ENCODE results near the gene TNNC2. TPM values are rescaled to one million over a fixed set of nuclear protein-coding genes. Genes with fewer than 3 reads are reported as not detected.

The TNNC2 gene
- total and polyA plus RNA-seq, 9 of the 15 experiments (the other 6 are each of a cell fraction or from before 2014, with no cell fraction given): not detected

- TF ChIP-seq PRDM10 (IDR thresholded peaks at IDR 0.05; ENCODE audit: partially characterized antibody) (peak; percentile 27), ESRRA (IDR thresholded peaks at IDR 0.05; ENCODE audit: borderline replicate concordance, low read depth) (peak; percentile 24; the same call in 1 of the 2 replicates), CBFA2T2 (conservative IDR thresholded peaks at IDR 0.05) (0 out of 2 replicates have a peak, but pooled peaks have one; percentile 5), COPS2 (conservative IDR thresholded peaks at IDR 0.05) (no peak), ATF2 (CRISPR knock-in tag; IDR thresholded peaks at IDR 0.05) (no peak), ETV5 (CRISPR knock-in tag; IDR thresholded peaks at IDR 0.05; ENCODE audit: low read depth) (no peak), ZNF518B (CRISPR knock-in tag; IDR thresholded peaks at IDR 0.05) (no peak), FOXA3 (CRISPR knock-in tag; conservative IDR thresholded peaks at IDR 0.05 in 1 of 2, IDR thresholded peaks at IDR 0.05 in 1 of 2) (peak in 1 of 2 experiments; percentile 60; a peak in 1 of 4 replicates), MLLT1 (IDR thresholded peaks at IDR 0.05) (0 out of 4 replicates have a peak, but pooled peaks of 1 of the 2 experiments have one; percentile 14), CBX8 (IDR thresholded peaks at IDR 0.05; ENCODE audit: borderline replicate concordance, extremely low read depth, low read depth, low read length, poor library complexity, severe bottlenecking) (no peak), PBX2 (CRISPR knock-in tag; IDR thresholded peaks at IDR 0.05; ENCODE audit: low read depth) (no peak), PBX2 (tag; conservative IDR thresholded peaks at IDR 0.05; ENCODE audit: low read depth) (0 out of 2 replicates have a peak, but pooled peaks have one; percentile 25), SREBF1 (IDR thresholded peaks at IDR 0.05; ENCODE audit: borderline replicate concordance, low read depth, low read length) (no peak)
These were observed 45.7 kb downstream of the TNNC2 start (continued) for GRCh38 chr20:45781391-45781931.

Data from K562 (cell line).